B cell (primary cell): ENCODE measurements around the gene GPR15. TPM values are rescaled to one million over a fixed set of nuclear protein-coding genes. Genes with fewer than 3 reads are reported as not detected.
A peak's percentile ranks its signal among the peaks of the same experiment; 100 is the strongest.

ENCODE experiments used
- ATAC-seq: fragments of 200-7000 bp; cut with Tn5 transposase; one replicate; pipeline ENCODE4 v1.10.0; 2021; ENCODE audit warnings: low read depth, mild to moderate bottlenecking, moderate number of reproducible peaks, moderate library complexity
- CTCF ChIA-PET: fragments of 350-600 bp; sonication (Branson Sonifier 250); formaldehyde crosslinking; loops from one replicate; lab custom pipeline; 2021; ENCODE audit warnings: antibody characterized with exemption, inconsistent platforms; lab: Charles Lee
- POLR2A ChIA-PET: fragments of 350-600 bp; sonication (Branson Sonifier 250); formaldehyde crosslinking; loops from one replicate; lab custom pipeline; 2021; ENCODE audit warnings: antibody characterized with exemption; lab: Charles Lee
- DNase-seq: peaks from one replicate; pipeline ENCODE4 v3.0.0; 2013
- H2AFZ ChIP-seq: 2 replicates; pipeline ENCODE4 v1.6.1; 2012; ENCODE audit warnings: mild to moderate bottlenecking, low read depth, low read length; ENCODE audit not compliant: insufficient read depth, poor library complexity, severe bottlenecking
- H3K27ac ChIP-seq, 2 donors: 1 replicate in 1 of 2; 2 replicates in 1 of 2; pipeline ENCODE4 v1.5.1; 2012 to 2013; ENCODE audit warnings: low read length in 2 of 2, mild to moderate bottlenecking in 2 of 2, moderate library complexity in 1 of 2
- H3K27me3 ChIP-seq, 4 experiments: fragments of 200-600 bp in 1 of 4; sonication (generic) in 1 of 4; replicated peaks in 1 of 4; 1 replicate in 2 of 4; 2 replicates in 2 of 4; pipeline versions ENCODE4 v1.6.1 to v1.7.0; 2013 to 2016; ENCODE audit warnings: low read length in 3 of 4, mild to moderate bottlenecking in 2 of 4, mixed read lengths in 1 of 4, moderate library complexity in 1 of 4; ENCODE audit not compliant: insufficient read depth in 4 of 4, control insufficient read depth in 3 of 4; ENCODE audit errors: control extremely low read depth in 1 of 4
- H3K36me3 ChIP-seq, 2 experiments: replicated peaks in 1 of 2; 1 replicate in 1 of 2; 2 replicates in 1 of 2; pipeline versions ENCODE4 v1.6.1 to v1.7.1; 2013; ENCODE audit warnings: low read length in 1 of 2; ENCODE audit not compliant: insufficient read depth in 2 of 2, control insufficient read depth in 1 of 2; ENCODE audit errors: control extremely low read depth in 1 of 2, extremely low read depth in 1 of 2
- H3K4me1 ChIP-seq, 2 donors: fragments of 200-600 bp in 1 of 2; sonication (generic) in 1 of 2; 1 replicate in 1 of 2; 2 replicates in 1 of 2; pipeline versions ENCODE4 v1.5.1 to v1.6.1; 2013 to 2017; ENCODE audit warnings: low read length in 2 of 2; ENCODE audit not compliant: control insufficient read depth in 2 of 2, insufficient read depth in 2 of 2
- H3K4me2 ChIP-seq: replicated peaks from 2 replicates; pipeline ENCODE3; 2012; ENCODE audit warnings: mild to moderate bottlenecking, low read depth, low read length; ENCODE audit not compliant: poor library complexity, severe bottlenecking
- H3K4me3 ChIP-seq, 5 experiments: fragments of 200-600 bp in 1 of 5; sonication (generic) in 1 of 5; 1 replicate in 3 of 5; 2 replicates in 2 of 5; pipeline versions ENCODE4 v1.5.1 to v1.7.0; 2011 to 2016; ENCODE audit warnings: low read length in 4 of 5, mild to moderate bottlenecking in 4 of 5, low read depth in 2 of 5, control low read depth in 1 of 5, moderate library complexity in 1 of 5; ENCODE audit not compliant: insufficient read depth in 1 of 5; ENCODE audit errors: control extremely low read depth in 1 of 5, extremely low read depth in 1 of 5
- H3K79me2 ChIP-seq: fragments of 200-600 bp; sonication (generic); one replicate; pipeline ENCODE4 v1.6.0; 2016; ENCODE audit warnings: low read length; ENCODE audit not compliant: control insufficient read depth, insufficient read depth
- H3K9ac ChIP-seq: fragments of 200-600 bp; sonication (generic); 2 replicates; pipeline ENCODE4 v1.6.1; 2017; ENCODE audit warnings: mild to moderate bottlenecking, low read length, moderate library complexity
- H3K9me3 ChIP-seq, 3 donors: one replicate each; pipeline versions ENCODE4 v1.6.1 to v1.7.1; 2013; ENCODE audit warnings: low read length in 2 of 3; ENCODE audit not compliant: control insufficient read depth in 2 of 3, insufficient read depth in 1 of 3; ENCODE audit errors: control extremely low read depth in 1 of 3
- H4K20me1 ChIP-seq: 2 replicates; pipeline ENCODE4 v1.6.0; 2012; ENCODE audit warnings: mild to moderate bottlenecking, low read length; ENCODE audit not compliant: insufficient read depth, control insufficient read depth, poor library complexity, severe bottlenecking
- H3K27ac Mint-ChIP-seq: one replicate; pipeline ENCODE4 v1.8.0; 2021; ENCODE audit warnings: mixed read lengths
- H3K27me3 Mint-ChIP-seq: one replicate; pipeline ENCODE4 v1.8.0; 2021; ENCODE audit warnings: mixed read lengths
- H3K4me1 Mint-ChIP-seq: one replicate; pipeline ENCODE4 v1.8.0; 2021; ENCODE audit warnings: mixed read lengths
- H3K4me3 Mint-ChIP-seq: one replicate; pipeline ENCODE4 v1.8.0; 2021; ENCODE audit warnings: mixed read lengths
- H3K9me3 Mint-ChIP-seq: one replicate; pipeline ENCODE4 v1.8.0; 2022; ENCODE audit warnings: mixed read lengths; ENCODE audit not compliant: insufficient read depth
- EZH2 ChIP-seq: IDR thresholded peaks from 2 replicates; pipeline ENCODE4 v1.6.1; 2012; ENCODE audit warnings: borderline replicate concordance, low read depth, mild to moderate bottlenecking, moderate library complexity, low read length; ENCODE audit not compliant: insufficient read depth, poor library complexity, severe bottlenecking
- WGBS: methylation state at CpG from one replicate; pipeline ENCODE4 v1.1.5; 2013; ENCODE audit warnings: missing lambda C conversion rate; ENCODE audit not compliant: insufficient coverage; 5-methylcytosine and 5-hydroxymethylcytosine counted together
- intact Hi-C: fragments of 100-400 bp; cut with micrococcal nuclease; formaldehyde crosslinking; loops from one replicate; pipeline ENCODE4 v1.10.0; 2022
- polyA plus RNA-seq: library from polyadenylated mRNA; depleted of rRNA; stranded (reverse); fragments of >200 nt; gene quantifications from 2 replicates; pipeline ENCODE4 v1.2.3, GENCODE V29; 2012
- total RNA-seq, 2 donors: library from RNA; stranded (reverse); fragments of 120-200 nt in 1 of 2; gene quantifications; 1 replicate in 1 of 2; 2 replicates in 1 of 2; pipeline versions ENCODE4 v1.2.3 to v1.2.4, GENCODE V29; 2013 to 2022
- TF ChIP-seq, protein P1 (sequence below): fragments of 200-600 bp; IDR thresholded peaks from one replicate; pipeline ENCODE4 v1.8.0; 2022; ENCODE audit warnings: antibody characterized with exemption, mild to moderate bottlenecking

GPR15 gene
- total and polyA plus RNA-seq, 2 donors (not counting 1 experiment from before 2014, with no cell fraction given) = 6.4 to 6.5 TPM

GRCh38 chr3:98561727-98562521 is 30.1 kb downstream of the GPR15 start:
- TF ChIP-seq, protein P1, sequence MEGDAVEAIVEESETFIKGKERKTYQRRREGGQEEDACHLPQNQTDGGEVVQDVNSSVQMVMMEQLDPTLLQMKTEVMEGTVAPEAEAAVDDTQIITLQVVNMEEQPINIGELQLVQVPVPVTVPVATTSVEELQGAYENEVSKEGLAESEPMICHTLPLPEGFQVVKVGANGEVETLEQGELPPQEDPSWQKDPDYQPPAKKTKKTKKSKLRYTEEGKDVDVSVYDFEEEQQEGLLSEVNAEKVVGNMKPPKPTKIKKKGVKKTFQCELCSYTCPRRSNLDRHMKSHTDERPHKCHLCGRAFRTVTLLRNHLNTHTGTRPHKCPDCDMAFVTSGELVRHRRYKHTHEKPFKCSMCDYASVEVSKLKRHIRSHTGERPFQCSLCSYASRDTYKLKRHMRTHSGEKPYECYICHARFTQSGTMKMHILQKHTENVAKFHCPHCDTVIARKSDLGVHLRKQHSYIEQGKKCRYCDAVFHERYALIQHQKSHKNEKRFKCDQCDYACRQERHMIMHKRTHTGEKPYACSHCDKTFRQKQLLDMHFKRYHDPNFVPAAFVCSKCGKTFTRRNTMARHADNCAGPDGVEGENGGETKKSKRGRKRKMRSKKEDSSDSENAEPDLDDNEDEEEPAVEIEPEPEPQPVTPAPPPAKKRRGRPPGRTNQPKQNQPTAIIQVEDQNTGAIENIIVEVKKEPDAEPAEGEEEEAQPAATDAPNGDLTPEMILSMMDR = no peak
- no peak for TF ChIP-seq EZH2
- H3K36me3 ChIP-seq = no peaks in the 10 kb centered on the region
- no peak overlapping the region for H2AFZ ChIP-seq
- H3K27me3 ChIP-seq = no peaks in the 10 kb centered on the region
- WGBS = 83% methylated on average over 1 of the region's 5 CpGs
- intact Hi-C loops = no loop called here
- POLR2A ChIA-PET = no interaction called here
- H3K4me2 ChIP-seq = no peak overlapping the region
- peak overlapping the region in 1 of 2 donors; percentile 19 for H3K27ac ChIP-seq
- no peak for ATAC-seq
- H3K4me1 ChIP-seq = peaks cover 3 to 26% of the 10 kb centered on the region in 2 donors
- Mint-ChIP-seq H3K27me3 (no peaks in the 10 kb centered on the region), H3K4me1 (peaks cover 27% of the 10 kb centered on the region), H3K4me3 (no peak overlapping the region), H3K9me3 (no peaks in the 10 kb centered on the region), H3K27ac (no peak overlapping the region)
- no peak overlapping the region for H3K4me3 ChIP-seq
- CTCF ChIA-PET = interaction anchor here (1.1 kb wide), 1 partner anchor 12 kb away, joined by 3 read pairs; no protein-coding TSS in a partner anchor
- H4K20me1 ChIP-seq = no peaks in the 10 kb centered on the region
- no peaks in the 10 kb centered on the region for H3K9me3 ChIP-seq
- H3K79me2 ChIP-seq = no peaks in the 10 kb centered on the region
- H3K9ac ChIP-seq = no peak overlapping the region
- DNase-seq = no peak
